ENCODE results near the gene S100G. TPM values are rescaled to one million over a fixed set of nuclear protein-coding genes. Genes with fewer than 3 reads are reported as not detected.
"Not testable (repeated sequence)": the region's sequence is repeated elsewhere in the genome, so short reads cannot be mapped to it uniquely, and the experiment has no call there.

The S100G gene
- total and polyA plus RNA-seq, 8 donors, result not detected

DNA sequence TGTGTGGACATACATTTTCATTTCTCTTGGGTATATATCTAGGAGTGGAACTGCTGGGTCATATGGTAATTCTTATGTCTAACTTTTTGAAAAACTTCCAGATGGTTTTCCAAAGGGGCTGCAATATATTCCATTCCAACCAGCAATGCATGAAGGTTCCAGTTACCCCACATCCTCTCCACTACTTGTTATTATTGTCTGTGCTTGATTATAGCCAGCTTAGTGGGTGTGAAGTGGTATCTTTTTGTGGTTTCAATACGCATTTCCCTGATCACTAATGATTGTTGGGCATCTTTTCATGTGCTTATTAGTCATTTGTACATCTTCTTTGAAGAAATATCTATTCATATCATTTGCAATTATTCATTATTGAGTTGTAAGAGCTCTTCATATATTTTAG lies 31.5 kb upstream of the S100G start:
- no peak overlapping the region for H3K27ac ChIP-seq
- peaks cover 0 to 20% (median 12%) of the 10 kb centered on the region in 4 donors for H3K36me3 ChIP-seq
- no peaks in the 10 kb centered on the region for H3K4me1 ChIP-seq
- TF ChIP-seq EP300 (IDR thresholded peaks at IDR 0.05) (no peak), POLR2AphosphoS5 (IDR thresholded peaks at IDR 0.05) (no peak), POLR2A (IDR thresholded peaks at IDR 0.05) (no peak)
- TF ChIP-seq, protein P1, sequence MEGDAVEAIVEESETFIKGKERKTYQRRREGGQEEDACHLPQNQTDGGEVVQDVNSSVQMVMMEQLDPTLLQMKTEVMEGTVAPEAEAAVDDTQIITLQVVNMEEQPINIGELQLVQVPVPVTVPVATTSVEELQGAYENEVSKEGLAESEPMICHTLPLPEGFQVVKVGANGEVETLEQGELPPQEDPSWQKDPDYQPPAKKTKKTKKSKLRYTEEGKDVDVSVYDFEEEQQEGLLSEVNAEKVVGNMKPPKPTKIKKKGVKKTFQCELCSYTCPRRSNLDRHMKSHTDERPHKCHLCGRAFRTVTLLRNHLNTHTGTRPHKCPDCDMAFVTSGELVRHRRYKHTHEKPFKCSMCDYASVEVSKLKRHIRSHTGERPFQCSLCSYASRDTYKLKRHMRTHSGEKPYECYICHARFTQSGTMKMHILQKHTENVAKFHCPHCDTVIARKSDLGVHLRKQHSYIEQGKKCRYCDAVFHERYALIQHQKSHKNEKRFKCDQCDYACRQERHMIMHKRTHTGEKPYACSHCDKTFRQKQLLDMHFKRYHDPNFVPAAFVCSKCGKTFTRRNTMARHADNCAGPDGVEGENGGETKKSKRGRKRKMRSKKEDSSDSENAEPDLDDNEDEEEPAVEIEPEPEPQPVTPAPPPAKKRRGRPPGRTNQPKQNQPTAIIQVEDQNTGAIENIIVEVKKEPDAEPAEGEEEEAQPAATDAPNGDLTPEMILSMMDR (IDR thresholded peaks at IDR 0.05), result no peak
- 75 to 100% (median 89%) methylated on average over 1 of the region's 1 CpG for WGBS, 5 donors
- no peak overlapping the region for H3K4me3 ChIP-seq
- H3K27me3 ChIP-seq, result peaks cover 0 to 3% (median 0%) of the 10 kb centered on the region in 3 donors
- intact Hi-C loops (cut with DNase I; ENCODE audit: low total_unique reads), result no loop called here
- DNase-seq, result no peak
- H3K9me3 ChIP-seq, result no peaks in the 10 kb centered on the region

DNA sequence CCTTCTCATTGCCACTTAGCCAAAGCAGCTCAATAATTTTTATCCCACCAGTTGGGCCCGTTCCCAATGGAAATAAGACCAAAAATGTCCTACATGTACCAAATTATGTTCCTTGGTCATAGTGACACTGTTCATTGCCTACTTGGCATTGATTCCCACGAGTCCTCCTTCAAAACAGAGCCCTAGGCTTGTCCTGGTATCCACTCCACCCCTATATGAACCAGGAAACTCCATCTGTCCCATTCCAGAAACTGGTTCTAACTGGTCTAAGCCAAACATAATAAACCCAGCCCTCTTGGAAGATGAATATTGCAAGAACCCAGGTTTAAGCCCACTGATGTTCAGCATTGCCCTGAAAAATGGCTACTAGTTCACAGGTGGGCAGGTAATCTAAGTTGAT lies 30.9 kb upstream of the S100G start:
- Histone ChIP-seq H3K9me3 (no peaks in the 10 kb centered on the region), H3K27me3 (peaks cover 0 to 3% (median 0%) of the 10 kb centered on the region in 3 donors), H3K4me1 (no peaks in the 10 kb centered on the region), H3K27ac (no peak overlapping the region), H3K36me3 (peaks cover 0 to 20% (median 10%) of the 10 kb centered on the region in 4 donors), H3K4me3 (no peak overlapping the region)
- WGBS, 5 donors, result 75 to 100% (median 85%) methylated on average over 1 to 2 of the region's 2 CpGs
- intact Hi-C loops (cut with DNase I; ENCODE audit: low total_unique reads), result no loop called here
- no peak for DNase-seq
- TF ChIP-seq, protein P1 (IDR thresholded peaks at IDR 0.05), result no peak
- TF ChIP-seq POLR2A (IDR thresholded peaks at IDR 0.05) (no peak), POLR2AphosphoS5 (IDR thresholded peaks at IDR 0.05) (no peak), EP300 (IDR thresholded peaks at IDR 0.05) (no peak)

DNA sequence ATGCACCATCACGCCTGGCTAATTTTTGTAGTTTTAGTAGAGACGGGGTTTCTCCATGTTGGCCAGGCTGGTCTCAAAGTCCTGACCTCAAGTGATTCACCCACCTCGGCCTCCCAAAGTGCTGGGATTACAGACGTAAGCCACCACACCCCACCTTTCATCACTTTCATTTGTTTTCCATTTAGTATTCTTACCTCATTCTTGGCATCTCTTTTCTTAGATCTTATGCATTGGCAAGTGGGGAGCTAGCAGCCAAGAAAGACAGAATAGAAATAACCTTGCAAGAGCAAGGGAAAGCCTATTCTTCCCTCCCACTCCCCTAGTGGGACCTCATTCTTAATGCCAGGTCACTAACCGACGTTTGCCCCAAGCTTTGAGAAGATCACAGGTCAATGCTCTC lies 21.4 kb upstream of the S100G start:
- H3K36me3 ChIP-seq; DNase-seq; H3K4me3 ChIP-seq; H3K9me3 ChIP-seq; H3K27me3 ChIP-seq; intact Hi-C loops (cut with DNase I; ENCODE audit: low total_unique reads): not testable (repeated sequence)
- H3K27ac ChIP-seq, result peak overlapping the region in 3 of 5 donors; percentile 39 to 51 (median 44)
- H3K4me1 ChIP-seq, result peaks cover 0 to 12% (median 0%) of the 10 kb centered on the region in 4 donors
- WGBS, 5 donors, result 58 to 66% (median 61%) methylated on average over 6 of the region's 6 CpGs

DNA sequence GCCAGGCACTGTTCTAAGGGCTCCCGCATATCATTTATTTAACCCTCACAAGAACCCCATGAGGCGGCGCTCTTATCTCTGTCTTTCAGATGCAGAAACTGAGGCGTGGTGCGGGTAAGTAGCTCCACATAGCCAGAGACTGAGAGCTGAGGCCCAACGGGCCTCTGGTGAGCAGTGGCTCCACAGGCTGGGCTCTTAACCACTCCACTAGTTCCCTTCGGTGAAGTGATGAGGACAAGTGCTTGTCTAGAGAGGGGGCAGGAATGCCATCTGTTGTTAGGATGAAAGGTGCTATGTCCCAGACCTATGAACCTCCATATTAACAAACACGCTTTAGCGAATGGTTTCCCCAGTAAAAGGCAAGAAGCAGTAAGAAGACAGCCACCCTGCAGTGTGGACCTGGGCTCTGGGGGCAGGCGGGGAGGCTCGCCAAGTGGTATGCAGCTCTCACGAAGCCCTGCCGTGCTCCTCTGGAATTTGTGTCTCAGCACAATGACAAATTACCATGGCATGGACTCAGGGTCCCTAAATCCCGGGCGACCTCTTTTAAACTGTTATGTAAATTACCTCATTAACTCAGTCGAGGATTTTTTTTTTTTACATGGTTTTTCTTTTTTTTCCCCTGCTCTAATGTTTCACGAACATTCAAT lies 20.9 kb upstream of the S100G start:
- no peak overlapping the region for H3K4me3 ChIP-seq
- WGBS, 5 donors, result 27 to 51% (median 39%) methylated on average over 12 to 17 of the region's 17 CpGs
- peak overlapping the region; percentile 12 to 61 (median 44) for H3K27ac ChIP-seq
- DNase-seq, result peak in 1 of 2 donors; percentile 9
- H3K4me1 ChIP-seq, result peaks cover 0 to 12% (median 0%) of the 10 kb centered on the region in 4 donors
- TF ChIP-seq POLR2AphosphoS5 (IDR thresholded peaks at IDR 0.05) (no peak), EP300 (IDR thresholded peaks at IDR 0.05) (no peak), POLR2A (IDR thresholded peaks at IDR 0.05) (no peak)
- TF ChIP-seq, protein P1 (IDR thresholded peaks at IDR 0.05), result no peak
- H3K27me3 ChIP-seq, result peaks cover 0 to 5% (median 0%) of the 10 kb centered on the region in 3 donors
- H3K36me3 ChIP-seq, result peaks cover 0 to 5% (median 0%) of the 10 kb centered on the region in 4 donors
- no peaks in the 10 kb centered on the region for H3K9me3 ChIP-seq
- intact Hi-C loops (cut with DNase I; ENCODE audit: low total_unique reads), result no loop called here

DNA sequence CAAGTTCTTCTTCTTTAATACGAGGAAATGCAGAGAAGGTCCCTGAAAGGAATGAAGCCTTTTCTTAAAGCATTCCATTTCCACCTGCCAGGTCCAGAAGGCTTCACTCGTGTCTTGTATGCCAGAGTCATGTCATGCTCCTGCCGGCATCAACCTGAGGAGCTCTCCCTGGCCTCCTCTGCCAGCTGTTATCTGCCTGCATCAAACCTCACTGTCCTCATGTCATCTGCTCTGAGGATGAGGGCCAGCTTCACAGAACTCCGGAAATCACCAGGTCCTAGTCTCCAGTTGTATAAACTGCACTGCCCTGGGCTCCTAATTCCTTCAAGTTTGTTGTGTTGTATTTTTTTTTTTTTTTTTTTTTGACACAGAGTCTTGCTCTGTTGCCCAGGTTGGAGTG lies 20.0 kb upstream of the S100G start:
- Histone ChIP-seq H3K27ac (peak overlapping the region in 4 of 5 donors; percentile 35 to 61 (median 45)), H3K4me3 (no peak overlapping the region), H3K36me3 (peaks cover 0 to 5% (median 0%) of the 10 kb centered on the region in 4 donors), H3K27me3 (peaks cover 0 to 5% (median 0%) of the 10 kb centered on the region in 3 donors), H3K4me1 (peaks cover 0 to 12% (median 0%) of the 10 kb centered on the region in 4 donors), H3K9me3 (no peaks in the 10 kb centered on the region)
- intact Hi-C loops (cut with DNase I; ENCODE audit: low total_unique reads), result no loop called here
- DNase-seq, result no peak
- TF ChIP-seq, protein P1 (IDR thresholded peaks at IDR 0.05), result no peak
- TF ChIP-seq EP300 (IDR thresholded peaks at IDR 0.05) (no peak), POLR2A (IDR thresholded peaks at IDR 0.05) (no peak), POLR2AphosphoS5 (IDR thresholded peaks at IDR 0.05) (no peak)
- 23 to 57% (median 50%) methylated on average over 4 of the region's 4 CpGs for WGBS, 5 donors

Measured in stomach (tissue), 9 donors.